WI38 (cell line): ENCODE data around the gene UFSP1.

Experiments used
- H3K4me3 ChIP-seq: 2 replicates; pipeline ENCODE4 v1.5.1; 2011; ENCODE audit warnings: low read depth, mild to moderate bottlenecking, control low read depth, low read length
- CTCF ChIP-seq: IDR thresholded peaks from 2 replicates; pipeline ENCODE4 v1.5.1; 2012; ENCODE audit warnings: low read depth, mild to moderate bottlenecking, control low read depth, low read length

UFSP1 gene

GRCh38 chr7:100865938-100866728 lies 23.4 kb downstream of the UFSP1 start:
- TF ChIP-seq CTCF: no peak
- H3K4me3 ChIP-seq: no peak overlapping the region

GRCh38 chr7:100865372-100865911 lies 24.1 kb downstream of the UFSP1 start:
- no peak overlapping the region for H3K4me3 ChIP-seq
- TF ChIP-seq CTCF: no peak

GRCh38 chr7:100864263-100864845 lies 25.2 kb downstream of the UFSP1 start:
- H3K4me3 ChIP-seq: no peak overlapping the region
- no peak for TF ChIP-seq CTCF

GRCh38 chr7:100863406-100863950 lies 26.0 kb downstream of the UFSP1 start:
- no peak for TF ChIP-seq CTCF
- no peak overlapping the region for H3K4me3 ChIP-seq

GRCh38 chr7:100861616-100861985 lies 27.9 kb downstream of the UFSP1 start:
- no peak overlapping the region for H3K4me3 ChIP-seq
- TF ChIP-seq CTCF: no peak

GRCh38 chr7:100860702-100861615 lies 28.6 kb downstream of the UFSP1 start:
- no peak for TF ChIP-seq CTCF
- H3K4me3 ChIP-seq: no peak overlapping the region
